NCI-H510A treated with DMSO at 0.1 percent for 48 hours (cell line): ENCODE results near the gene NPBWR2.

Experiments used
- DNase-seq: peaks from one replicate; lab custom pipeline; 2025; lab: John Stamatoyannopoulos, UW

NPBWR2 gene

GRCh38 chr20:64056889-64057627 is 50.3 kb downstream of the NPBWR2 start:
- no peak for DNase-seq

- DNase-seq, result no peak
These were observed 50.8 kb downstream of the NPBWR2 start for GRCh38 chr20:64056639-64056888.

- DNase-seq, result no peak
These were observed 51.3 kb downstream of the NPBWR2 start for GRCh38 chr20:64055893-64056638.

GRCh38 chr20:64055396-64055892 is 51.9 kb downstream of the NPBWR2 start:
- no peak for DNase-seq

- DNase-seq, result no peak
These were observed 53.3 kb downstream of the NPBWR2 start for GRCh38 chr20:64053841-64054661.
